ENCODE data around the gene IPO4. TPM values are rescaled to one million over a fixed set of nuclear protein-coding genes. Genes with fewer than 3 reads are reported as not detected.

The IPO4 gene
- total RNA-seq, 2 donors from 2014 or later, result 12.1 to 15.7 TPM

- H3K9me3 ChIP-seq, result no peaks in the 10 kb centered on the region
- H3K27me3 ChIP-seq, result no peaks in the 10 kb centered on the region
- DNase-seq (ENCODE audit: low spot score), result no peak
- no peak overlapping the region for H3K4me3 ChIP-seq
- H3K27ac ChIP-seq, result no peak overlapping the region
- H3K36me3 ChIP-seq, result peaks cover 54% of the 10 kb centered on the region
- no peak for TF ChIP-seq CTCF (IDR thresholded peaks at IDR 0.05)
- H3K4me1 ChIP-seq, result peaks cover 0 to 30% of the 10 kb centered on the region in 2 donors
These were observed 38.6 kb downstream of the IPO4 start for GRCh38 chr14:24150061-24150460.

- no peak for TF ChIP-seq CTCF (IDR thresholded peaks at IDR 0.05)
- peaks cover 0 to 30% of the 10 kb centered on the region in 2 donors for H3K4me1 ChIP-seq
- DNase-seq (ENCODE audit: low spot score), result no peak
- no peak overlapping the region for H3K27ac ChIP-seq
- no peak overlapping the region for H3K4me3 ChIP-seq
- H3K27me3 ChIP-seq, result no peaks in the 10 kb centered on the region
- peaks cover 48% of the 10 kb centered on the region for H3K36me3 ChIP-seq
- H3K9me3 ChIP-seq, result no peaks in the 10 kb centered on the region
These were observed 39.2 kb downstream of the IPO4 start for GRCh38 chr14:24149302-24149969.

- DNase-seq (ENCODE audit: low spot score), result no peak
- no peak for TF ChIP-seq CTCF (IDR thresholded peaks at IDR 0.05)
- peaks cover 0 to 30% of the 10 kb centered on the region in 2 donors for H3K4me1 ChIP-seq
- H3K4me3 ChIP-seq, result peak overlapping the region; percentile 91 to 95
- H3K36me3 ChIP-seq, result peaks cover 41% of the 10 kb centered on the region
- H3K27me3 ChIP-seq, result no peaks in the 10 kb centered on the region
- H3K27ac ChIP-seq, result peak overlapping the region; percentile 91 to 92
- no peaks in the 10 kb centered on the region for H3K9me3 ChIP-seq
These were observed 40.7 kb downstream of the IPO4 start for GRCh38 chr14:24147761-24148428.

- H3K27ac ChIP-seq, result peak within 1 kb of the TSS; percentile 91 to 92
- peaks cover 0 to 34% of the 10 kb centered on the region in 2 donors for H3K4me1 ChIP-seq
- peak; percentile 99 for DNase-seq (ENCODE audit: low spot score)
- no peaks in the 10 kb centered on the region for H3K27me3 ChIP-seq
- peaks cover 34% of the 10 kb centered on the region for H3K36me3 ChIP-seq
- no peaks in the 10 kb centered on the region for H3K9me3 ChIP-seq
- TF ChIP-seq CTCF (IDR thresholded peaks at IDR 0.05), result no peak
- peak within 1 kb of the TSS; percentile 91 to 95 for H3K4me3 ChIP-seq
These were observed 41.4 kb downstream of the IPO4 start, which contains the start of gene RNF31 for GRCh38 chr14:24146978-24147760. Gene RNF31 (plus strand): TSS chr14:24147498. CDS start chr14:24147699, 201 bp downstream.

GRCh38 chr14:24146453-24146977 is 42.1 kb downstream of the IPO4 start, which contains the start of gene PSME2:
Gene PSME2 (minus strand): TSS chr14:24146610. CDS start chr14:24146581, 29 bp downstream.
- no peak for TF ChIP-seq CTCF (IDR thresholded peaks at IDR 0.05)
- peak; percentile 94 for DNase-seq (ENCODE audit: low spot score)
- no peaks in the 10 kb centered on the region for H3K27me3 ChIP-seq
- peak within 1 kb of the TSS; percentile 91 to 92 for H3K27ac ChIP-seq
- H3K36me3 ChIP-seq, result peaks cover 28% of the 10 kb centered on the region
- H3K4me1 ChIP-seq, result peaks cover 0 to 38% of the 10 kb centered on the region in 2 donors
- no peaks in the 10 kb centered on the region for H3K9me3 ChIP-seq
- peak within 1 kb of the TSS; percentile 91 to 95 for H3K4me3 ChIP-seq

Data from right atrium auricular region (tissue), 2 donors.